GM18951 (cell line): ENCODE measurements around the gene JAGN1.
"Not testable (repeated sequence)": the region's sequence is repeated elsewhere in the genome, so short reads cannot be mapped to it uniquely, and the experiment has no call there.

ENCODE experiments used
- POLR2A ChIP-seq: IDR thresholded peaks from 4 replicates; pipeline ENCODE4 v1.6.1; 2011; ENCODE audit warnings: mild to moderate bottlenecking; ENCODE audit not compliant: insufficient read length, insufficient read depth; ENCODE audit errors: extremely low read depth
- in situ Hi-C: fragments of 300-500 bp; cut with MboI; formaldehyde crosslinking; loops from one replicate; pipeline ENCODE4 v1.12.0; 2022; ENCODE audit warnings: low sequenced_read_pairs, mixed read lengths, inconsistent platforms; ENCODE audit not compliant: unreplicated experiment

The JAGN1 gene

DNA sequence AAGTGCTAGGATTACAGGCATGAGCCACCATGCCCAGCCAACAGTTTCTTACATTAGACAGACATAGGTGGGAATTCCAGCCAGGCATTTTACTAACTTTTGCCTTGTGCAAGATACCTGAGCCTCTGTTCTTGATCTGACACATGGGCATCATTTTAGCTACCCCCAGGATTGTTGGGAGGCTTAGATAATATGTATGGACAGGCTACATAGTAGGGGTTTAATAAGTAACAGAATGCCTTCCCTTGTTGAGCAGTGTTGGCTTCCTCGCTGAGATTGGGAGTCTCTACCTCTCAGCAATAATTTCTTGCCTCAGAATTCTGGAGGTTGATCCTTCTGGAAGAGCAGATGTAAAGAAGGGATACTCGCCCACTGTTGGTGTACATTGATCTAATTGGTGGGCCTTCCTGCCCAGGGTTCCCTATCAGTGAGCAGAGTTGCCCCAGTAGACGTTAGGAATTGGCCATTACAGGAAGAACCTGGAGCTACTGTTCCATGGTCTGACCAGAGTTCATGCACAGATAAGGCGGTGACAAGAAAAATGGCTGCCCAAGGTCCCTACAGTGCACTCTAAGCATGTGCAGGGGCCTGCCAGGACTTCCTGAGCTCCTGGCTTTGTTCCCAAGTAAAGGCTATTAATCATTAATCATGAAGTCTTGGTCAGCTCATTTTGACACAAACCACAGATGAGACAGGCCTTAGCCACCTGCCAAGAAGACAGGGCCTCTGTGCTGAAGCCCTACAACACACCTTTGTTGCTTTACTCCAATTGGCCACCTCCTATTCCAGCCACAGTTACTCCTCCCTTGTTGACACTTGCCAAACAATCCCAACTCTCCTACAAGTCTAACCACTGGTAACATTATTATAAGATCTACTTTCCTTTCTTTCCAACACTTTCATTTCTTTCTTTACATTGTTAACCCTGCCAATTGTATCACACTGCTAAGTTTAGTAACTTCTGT is 7.3 kb downstream of the JAGN1 start:
- in situ Hi-C loops: no loop called here
- TF ChIP-seq POLR2A: no peak

DNA sequence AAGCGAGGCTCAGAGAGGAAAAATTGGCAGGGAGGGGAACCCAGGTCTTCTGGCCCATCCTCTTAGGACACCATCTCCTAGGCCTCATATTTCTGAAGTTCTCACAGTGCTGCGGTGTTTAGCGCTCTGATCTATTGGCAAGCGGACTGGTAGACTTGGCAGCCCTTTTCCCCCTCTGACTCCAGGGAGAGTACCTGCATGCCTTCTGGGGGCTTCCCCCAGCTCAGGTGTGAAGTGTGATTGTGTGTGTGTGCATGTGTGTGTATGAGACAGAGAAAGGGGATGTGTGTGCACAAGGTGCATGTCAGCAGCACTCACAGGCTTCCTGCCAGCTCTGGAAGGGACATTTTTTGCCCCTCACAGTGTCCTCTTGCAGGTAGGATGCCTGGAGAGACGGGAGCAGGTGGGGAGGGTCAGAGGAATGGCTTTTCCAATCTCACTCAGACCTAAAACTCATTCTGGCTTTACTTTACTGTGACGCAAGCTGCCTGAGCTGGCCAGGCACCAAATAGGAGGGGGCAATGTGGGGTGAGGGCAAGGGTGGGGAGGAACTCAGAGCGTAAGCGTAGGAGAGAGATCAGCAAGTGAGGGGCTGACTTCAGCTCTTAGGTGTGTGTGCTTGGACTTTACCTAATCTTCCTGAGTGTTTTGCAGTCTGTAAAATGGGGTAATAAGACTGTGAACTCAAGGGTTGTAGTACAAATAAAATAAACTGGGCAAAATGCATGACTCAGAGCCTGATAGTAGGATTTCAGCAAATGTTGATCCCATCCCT is 8.2 kb downstream of the JAGN1 start:
- TF ChIP-seq POLR2A: no peak
- in situ Hi-C loops: no loop called here

GRCh38 chr3:9899289-9899791 is 8.9 kb downstream of the JAGN1 start:
- in situ Hi-C loops: no loop called here
- TF ChIP-seq POLR2A: no peak

DNA sequence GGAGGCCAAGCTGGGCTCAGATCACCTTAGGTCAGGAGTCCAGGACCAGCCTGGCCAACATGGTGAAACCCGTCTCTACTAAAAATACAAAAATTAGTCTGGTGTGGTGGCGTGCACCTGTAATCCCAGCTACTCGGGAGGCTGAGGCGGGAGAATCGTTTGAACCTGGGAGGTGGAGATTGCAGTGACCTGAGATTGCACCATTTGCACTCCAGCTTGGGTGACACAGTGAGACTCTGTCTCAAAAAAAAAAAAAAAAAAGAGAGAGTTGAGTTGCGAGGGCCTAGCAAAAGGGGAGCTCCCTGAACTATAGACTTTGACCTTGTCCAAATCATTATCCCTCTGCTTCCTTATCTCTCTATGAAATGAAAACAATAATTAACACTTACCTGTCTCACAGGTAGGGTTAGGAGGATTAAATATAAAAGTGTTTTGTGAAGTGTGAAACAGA is 10.6 kb downstream of the JAGN1 start:
- in situ Hi-C loops: not testable (repeated sequence)

- in situ Hi-C loops: no loop called here
- TF ChIP-seq POLR2A: no peak
Measured at GRCh38 chr3:9901967-9902366, 11.6 kb downstream of the JAGN1 start.

GRCh38 chr3:9902372-9903237 is 12.2 kb downstream of the JAGN1 start, which contains the start of gene IL17RE:
TSS of gene IL17RE (plus strand) at chr3:9902848. CDS start at chr3:9902933, 85 bp downstream.
- TF ChIP-seq POLR2A: no peak
- in situ Hi-C loops: no loop called here

- in situ Hi-C loops: no loop called here
- TF ChIP-seq POLR2A: no peak
Measured at GRCh38 chr3:9903238-9903624, 12.8 kb downstream of the JAGN1 start.

DNA sequence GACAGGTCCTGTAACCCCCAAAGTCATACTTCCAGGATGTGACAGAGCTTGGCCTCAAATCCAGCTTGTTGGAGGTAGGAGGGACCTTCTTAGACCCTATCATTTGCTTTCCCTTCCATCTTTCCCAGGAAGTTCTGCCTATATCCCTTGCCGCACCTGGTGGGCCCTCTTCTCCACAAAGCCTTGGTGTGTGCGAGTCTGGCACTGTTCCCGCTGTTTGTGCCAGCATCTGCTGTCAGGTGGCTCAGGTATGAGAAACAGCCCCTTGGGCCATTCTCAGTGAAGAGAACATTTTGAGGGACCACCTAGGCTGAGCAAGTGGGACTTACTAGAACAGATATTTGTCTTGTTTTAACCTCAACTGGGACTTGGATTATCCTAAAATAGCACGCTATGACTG is 13.5 kb downstream of the JAGN1 start:
- no peak for TF ChIP-seq POLR2A
- in situ Hi-C loops: no loop called here

- in situ Hi-C loops: no loop called here
- TF ChIP-seq POLR2A: no peak
Measured at GRCh38 chr3:9906480-9906879, 16.1 kb downstream of the JAGN1 start.

DNA sequence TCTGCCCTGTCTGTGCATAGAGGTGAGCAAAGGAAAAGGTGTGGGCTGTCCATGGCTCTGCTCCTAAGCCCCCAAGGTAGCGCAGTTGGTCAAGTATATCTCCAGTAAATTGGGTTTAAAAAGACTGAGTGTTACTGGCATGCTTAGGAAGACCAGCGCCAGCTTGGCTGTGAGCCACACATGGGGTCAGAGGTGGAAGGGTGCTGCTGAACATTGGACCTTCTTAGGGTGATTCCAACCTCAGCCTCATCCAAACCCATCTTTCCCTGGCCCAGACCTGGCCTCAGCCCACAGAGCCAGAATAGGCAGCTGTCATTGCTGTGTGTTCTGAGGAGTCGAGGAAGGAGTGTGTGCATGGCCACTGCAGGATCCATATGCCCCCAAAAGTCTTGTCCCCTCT is 17.9 kb downstream of the JAGN1 start:
- in situ Hi-C loops: no loop called here
- no peak for TF ChIP-seq POLR2A

DNA sequence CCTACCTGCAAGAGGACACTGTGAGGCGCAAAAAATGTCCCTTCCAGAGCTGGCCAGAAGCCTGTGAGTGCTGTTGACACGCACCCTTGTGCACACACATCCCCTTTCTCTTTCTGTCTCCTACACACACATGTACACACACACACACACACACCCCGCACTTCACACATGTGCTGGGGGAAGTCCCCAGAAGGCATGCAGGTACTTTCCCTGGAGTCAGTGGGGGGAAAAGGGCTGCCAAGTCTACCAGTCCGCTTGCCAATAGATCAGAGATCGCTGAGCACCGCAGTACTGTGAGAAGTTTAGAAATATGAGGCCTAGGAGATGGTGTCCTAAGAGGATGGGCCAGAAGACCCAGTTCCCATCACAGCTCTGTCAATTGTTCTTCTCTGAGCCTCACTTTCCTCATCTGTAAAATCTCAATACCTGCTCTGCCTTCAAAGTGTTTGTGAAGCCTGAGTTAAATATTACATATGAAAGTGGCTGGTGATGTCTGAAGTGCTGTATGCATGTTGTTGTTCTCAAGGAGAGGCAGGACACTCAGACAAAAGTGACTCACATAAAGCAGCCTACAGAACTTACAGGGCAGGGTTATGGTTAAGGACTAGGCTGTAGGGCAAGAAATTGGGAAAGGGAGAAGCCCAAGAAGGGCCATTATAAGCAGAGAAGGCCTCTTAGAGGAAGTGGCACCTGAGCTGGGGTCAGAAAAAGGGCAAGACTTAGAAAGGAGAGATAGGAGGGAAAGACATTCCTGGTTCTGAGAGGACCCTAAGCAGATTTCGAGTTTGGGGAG is 19.0 kb downstream of the JAGN1 start:
- TF ChIP-seq POLR2A: no peak
- in situ Hi-C loops: no loop called here

DNA sequence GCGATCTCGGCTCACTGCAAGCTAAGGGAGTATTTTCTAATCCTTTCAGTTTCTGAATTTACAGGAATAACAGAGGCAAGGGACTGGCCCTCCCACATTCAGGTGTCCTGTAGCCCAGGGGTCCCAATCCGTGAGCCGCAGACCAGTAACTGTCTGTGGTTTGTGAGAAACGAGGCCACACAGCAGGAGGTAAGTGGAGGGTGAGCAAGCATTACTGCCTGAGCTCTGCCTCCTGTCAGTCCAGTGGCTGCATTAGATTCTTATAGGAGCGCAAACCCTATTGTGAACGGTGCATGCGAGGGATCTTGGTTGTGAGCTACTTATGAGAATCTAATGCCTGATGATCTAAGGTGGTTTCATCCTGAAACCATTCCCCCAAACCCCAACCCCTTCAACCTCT is 21.5 kb downstream of the JAGN1 start:
- TF ChIP-seq POLR2A: no peak
- in situ Hi-C loops: no loop called here
